ENCODE measurements around the gene PTGES2.

- TF ChIP-seq, protein P1, sequence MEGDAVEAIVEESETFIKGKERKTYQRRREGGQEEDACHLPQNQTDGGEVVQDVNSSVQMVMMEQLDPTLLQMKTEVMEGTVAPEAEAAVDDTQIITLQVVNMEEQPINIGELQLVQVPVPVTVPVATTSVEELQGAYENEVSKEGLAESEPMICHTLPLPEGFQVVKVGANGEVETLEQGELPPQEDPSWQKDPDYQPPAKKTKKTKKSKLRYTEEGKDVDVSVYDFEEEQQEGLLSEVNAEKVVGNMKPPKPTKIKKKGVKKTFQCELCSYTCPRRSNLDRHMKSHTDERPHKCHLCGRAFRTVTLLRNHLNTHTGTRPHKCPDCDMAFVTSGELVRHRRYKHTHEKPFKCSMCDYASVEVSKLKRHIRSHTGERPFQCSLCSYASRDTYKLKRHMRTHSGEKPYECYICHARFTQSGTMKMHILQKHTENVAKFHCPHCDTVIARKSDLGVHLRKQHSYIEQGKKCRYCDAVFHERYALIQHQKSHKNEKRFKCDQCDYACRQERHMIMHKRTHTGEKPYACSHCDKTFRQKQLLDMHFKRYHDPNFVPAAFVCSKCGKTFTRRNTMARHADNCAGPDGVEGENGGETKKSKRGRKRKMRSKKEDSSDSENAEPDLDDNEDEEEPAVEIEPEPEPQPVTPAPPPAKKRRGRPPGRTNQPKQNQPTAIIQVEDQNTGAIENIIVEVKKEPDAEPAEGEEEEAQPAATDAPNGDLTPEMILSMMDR (IDR thresholded peaks at IDR 0.05; ENCODE audit: low read depth, low read length, poor library complexity, severe bottlenecking) = no peak
- no peak for TF ChIP-seq EZH2phosphoT487 (IDR thresholded peaks at IDR 0.05; ENCODE audit: borderline replicate concordance, low read length)
These were observed 32.5 kb upstream of the PTGES2 start, which contains the start of gene BBLN for GRCh38 chr9:128159784-128160602.
